Inflammatory macrophage (primary cell): ENCODE data around the gene FBLIM1.

Experiments used
- DNase-seq, 2 donors: peaks; one replicate each; pipeline ENCODE4 v3.0.0-alpha.2; 2020 to 2022
- total RNA-seq, 18 experiments: gene quantifications; one replicate each; lab custom pipeline; 2026; ENCODE audit warnings: mixed read lengths in 6 of 18, inconsistent platforms in 2 of 18; lab: John Stamatoyannopoulos, UW

Gene FBLIM1, protein sequence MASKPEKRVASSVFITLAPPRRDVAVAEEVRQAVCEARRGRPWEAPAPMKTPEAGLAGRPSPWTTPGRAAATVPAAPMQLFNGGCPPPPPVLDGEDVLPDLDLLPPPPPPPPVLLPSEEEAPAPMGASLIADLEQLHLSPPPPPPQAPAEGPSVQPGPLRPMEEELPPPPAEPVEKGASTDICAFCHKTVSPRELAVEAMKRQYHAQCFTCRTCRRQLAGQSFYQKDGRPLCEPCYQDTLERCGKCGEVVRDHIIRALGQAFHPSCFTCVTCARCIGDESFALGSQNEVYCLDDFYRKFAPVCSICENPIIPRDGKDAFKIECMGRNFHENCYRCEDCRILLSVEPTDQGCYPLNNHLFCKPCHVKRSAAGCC
- 0.05 to 1.3 (median 0.28) reads per million in 18 experiments for total RNA-seq

- DNase-seq: no peak
Measured at GRCh38 chr1:15758343-15758931, at the start of gene FBLIM1. Gene FBLIM1 (plus strand): TSS chr1:15758795. CDS start chr1:15764984, 6,189 bp downstream.

GRCh38 chr1:15709226-15709625, 49.4 kb upstream of the FBLIM1 start:
- DNase-seq: no peak

DNA sequence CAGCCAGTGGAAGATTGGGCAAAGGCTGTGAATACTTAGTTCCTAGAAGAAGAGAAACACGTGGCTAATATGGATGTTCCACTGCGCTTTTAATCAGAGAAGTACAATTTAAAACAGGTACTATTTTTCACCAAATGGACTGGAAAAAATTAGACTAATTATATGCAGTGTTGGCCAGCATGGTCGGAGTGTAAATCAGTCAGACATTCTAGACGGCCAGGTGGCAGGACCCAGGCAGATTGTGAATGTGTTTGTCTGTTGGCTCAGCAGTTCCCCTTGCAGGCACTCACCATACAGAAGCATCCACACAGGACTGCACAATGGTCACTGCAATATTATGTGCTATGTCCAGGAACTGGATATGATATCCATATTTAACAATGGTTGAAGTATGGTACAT, 46.4 kb upstream of the FBLIM1 start:
- DNase-seq: no peak

DNA sequence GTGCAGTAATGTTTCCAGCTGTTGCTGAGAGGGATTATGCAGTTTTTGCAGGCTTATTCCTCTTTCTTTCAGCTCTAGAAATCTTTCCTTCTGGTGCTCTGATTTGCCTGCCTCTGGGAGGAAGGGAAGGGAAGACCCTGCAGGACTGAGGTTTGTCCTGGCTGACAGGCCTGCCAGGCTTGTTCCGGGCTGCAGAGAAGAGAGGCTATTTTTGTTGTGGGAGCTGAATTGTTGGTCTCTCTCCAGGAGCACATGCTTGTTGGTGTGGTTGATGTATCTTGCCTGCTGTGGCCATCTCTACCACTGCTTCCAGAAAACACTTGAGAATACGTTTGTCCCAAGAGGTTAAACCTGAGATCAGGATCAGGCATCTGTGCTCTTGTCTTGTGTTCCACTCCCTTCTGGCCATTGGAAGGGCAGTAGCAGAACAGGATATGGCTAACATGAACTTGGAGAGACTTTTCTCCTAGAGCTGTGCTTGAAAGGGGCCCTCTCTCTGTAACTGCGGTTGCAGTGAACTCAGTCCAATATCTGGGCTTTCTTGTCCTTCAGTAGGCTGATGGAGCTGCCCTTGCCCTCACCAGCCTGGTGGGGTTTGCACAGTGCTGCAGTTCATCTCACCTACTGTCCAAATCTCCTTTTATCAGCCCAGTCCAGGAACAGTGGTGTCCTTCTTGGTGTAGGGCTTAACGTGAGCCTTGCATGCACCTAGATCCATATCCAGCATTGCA, 44.0 kb upstream of the FBLIM1 start:
- no peak for DNase-seq

- DNase-seq: no peak
Measured at GRCh38 chr1:15717418-15718125, 41.0 kb upstream of the FBLIM1 start.

GRCh38 chr1:15718199-15718601, 40.4 kb upstream of the FBLIM1 start:
- no peak for DNase-seq

GRCh38 chr1:15719381-15720120, 39.0 kb upstream of the FBLIM1 start:
- no peak for DNase-seq

GRCh38 chr1:15720861-15721260, 37.7 kb upstream of the FBLIM1 start:
- DNase-seq: no peak

GRCh38 chr1:15722411-15722810, 36.2 kb upstream of the FBLIM1 start:
- DNase-seq: no peak

- DNase-seq: no peak
Measured at GRCh38 chr1:15722836-15723532, 35.6 kb upstream of the FBLIM1 start.

- no peak for DNase-seq
Measured at GRCh38 chr1:15723631-15724246, 34.9 kb upstream of the FBLIM1 start.

GRCh38 chr1:15724949-15725880, 33.4 kb upstream of the FBLIM1 start:
- DNase-seq: no peak

DNA sequence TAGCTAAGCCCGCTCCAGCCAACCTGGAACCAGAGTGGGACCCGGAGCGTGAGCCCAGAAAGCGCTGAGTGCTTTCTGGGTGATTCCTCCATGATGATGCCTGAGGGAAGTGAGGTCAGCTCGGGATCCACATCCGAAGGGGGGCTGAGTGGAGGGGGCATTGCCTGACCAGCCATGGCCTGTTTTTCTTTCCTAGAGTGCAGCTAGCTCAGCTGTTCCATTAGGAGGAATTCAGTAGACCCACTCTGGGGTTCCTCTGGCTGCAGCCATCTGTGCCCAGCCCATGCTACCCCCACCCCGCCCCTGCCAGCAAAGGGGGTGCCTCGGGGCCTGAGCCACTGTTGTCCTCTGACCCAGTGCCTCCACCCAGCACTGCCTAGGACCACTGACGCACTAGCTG, 32.1 kb upstream of the FBLIM1 start:
- DNase-seq: no peak

- no peak for DNase-seq
Measured at GRCh38 chr1:15727021-15727420, 31.6 kb upstream of the FBLIM1 start.

GRCh38 chr1:15727424-15727823, 31.2 kb upstream of the FBLIM1 start:
- DNase-seq: no peak

DNA sequence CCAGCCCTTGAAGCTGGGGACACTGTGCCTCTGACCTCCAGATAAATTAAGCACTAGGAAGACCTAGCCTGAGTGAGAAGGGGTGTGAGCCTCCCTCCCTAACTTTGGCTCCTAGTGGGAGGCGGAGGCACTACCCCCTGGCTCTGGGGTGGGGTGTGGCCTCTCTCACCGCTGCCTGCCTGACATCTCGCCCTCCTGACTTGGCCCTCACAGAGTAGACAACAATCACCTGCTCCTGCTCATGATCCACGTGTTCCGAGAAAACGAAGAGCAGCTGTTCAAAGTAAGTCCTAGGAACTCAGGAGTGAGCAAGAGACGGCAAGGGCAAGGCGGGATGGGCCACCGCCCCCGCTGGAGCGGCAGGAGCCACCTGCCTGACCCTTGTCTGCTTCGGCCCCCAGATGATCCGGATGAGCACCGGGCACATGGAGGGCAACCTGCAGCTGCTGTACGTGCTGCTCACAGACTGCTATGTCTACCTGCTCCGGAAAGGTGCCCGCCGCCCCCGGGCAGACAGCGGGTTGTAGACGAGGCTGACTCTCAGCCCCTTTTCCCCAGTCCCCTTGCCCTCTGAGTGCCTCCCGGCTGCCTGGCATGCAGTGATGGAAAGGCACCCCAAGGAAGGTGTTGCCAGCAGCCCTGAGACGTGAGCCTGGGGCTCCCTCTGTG, 30.6 kb upstream of the FBLIM1 start:
- DNase-seq: no peak

DNA sequence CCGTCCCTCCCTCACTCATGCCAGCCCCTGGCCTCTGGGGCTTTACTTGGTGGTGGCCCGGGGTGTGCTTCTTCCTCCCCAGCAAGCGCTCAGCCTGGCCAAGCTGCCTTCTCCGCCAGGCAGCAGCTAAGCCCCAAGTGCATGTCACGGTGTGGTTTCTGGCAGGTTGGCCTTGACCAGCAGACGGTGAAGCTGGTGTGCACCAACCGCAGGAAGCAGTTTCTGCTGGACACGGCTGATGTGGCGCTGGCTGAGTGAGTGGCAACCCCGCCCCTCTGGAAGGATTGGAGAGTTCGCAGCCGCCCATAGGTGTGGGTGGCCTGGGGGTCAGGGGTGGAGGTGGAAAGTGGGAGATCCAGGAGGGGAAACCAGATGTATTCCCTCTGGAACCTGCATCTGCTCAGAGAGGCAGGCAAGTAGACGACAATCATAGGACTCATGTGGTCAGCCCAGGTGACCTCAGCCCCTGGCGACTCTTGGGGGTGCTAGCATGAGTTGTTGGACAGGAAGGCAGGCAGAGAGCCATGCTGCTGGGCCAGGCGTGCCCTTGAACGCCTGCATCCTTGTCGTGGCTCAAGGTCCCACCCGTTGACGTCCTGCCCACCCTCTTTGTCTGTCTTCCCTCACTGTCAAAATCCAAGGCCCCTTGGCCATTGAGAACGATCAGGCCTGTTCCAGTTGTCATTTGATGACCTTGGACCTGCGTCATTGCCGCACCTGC, 29.5 kb upstream of the FBLIM1 start:
- DNase-seq: no peak

DNA sequence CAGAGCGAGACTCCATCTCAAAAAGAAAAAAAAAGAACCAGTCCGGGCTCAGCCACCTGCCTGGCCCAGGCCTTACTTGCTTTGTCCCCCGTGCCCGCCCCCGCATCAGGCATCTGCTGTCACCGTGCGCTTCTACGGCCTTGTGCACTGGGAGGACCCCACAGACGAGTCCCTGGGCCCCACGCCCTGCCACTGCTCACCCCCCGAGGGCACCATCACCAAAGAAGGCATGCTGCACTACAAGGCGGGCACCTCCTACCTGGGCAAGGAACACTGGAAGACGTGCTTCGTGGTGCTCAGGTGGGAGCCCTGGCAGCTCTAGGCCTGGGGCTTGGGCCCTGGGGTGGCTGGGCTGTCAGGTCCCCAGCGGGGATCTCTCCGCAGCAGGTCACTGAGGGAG, 28.2 kb upstream of the FBLIM1 start:
- no peak for DNase-seq

DNA sequence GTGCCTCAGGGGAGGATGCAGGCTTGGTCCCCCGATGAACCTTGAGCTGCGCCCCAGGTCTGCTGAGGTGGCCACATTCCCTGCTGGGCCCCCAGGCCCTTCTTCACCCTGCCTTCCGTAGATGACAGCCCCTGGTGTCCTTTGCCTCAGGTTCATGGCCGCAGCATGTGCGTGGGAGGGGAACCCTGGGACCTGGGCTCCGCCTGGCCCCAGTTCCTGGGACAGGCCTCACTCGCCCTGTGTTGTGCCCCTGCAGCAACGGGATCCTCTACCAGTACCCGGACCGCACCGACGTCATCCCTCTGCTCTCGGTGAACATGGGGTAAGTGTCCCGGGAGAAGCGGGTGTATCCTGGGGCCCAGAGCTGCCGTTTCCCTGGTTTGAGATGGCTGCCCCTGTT, 27.7 kb upstream of the FBLIM1 start:
- no peak for DNase-seq
